Loucy (cell line): ENCODE results near the gene KCNH1.

Experiments used
- H2AFZ ChIP-seq: fragments of 200-600 bp; sonication (generic); 2 replicates; pipeline ENCODE4 v1.6.0; 2016; ENCODE audit warnings: antibody characterized with exemption, mild to moderate bottlenecking, low read length, moderate library complexity
- H3F3A ChIP-seq: fragments of 200-600 bp; 2 replicates; pipeline ENCODE4 v1.6.0; 2016; ENCODE audit warnings: antibody characterized with exemption, low read depth, mild to moderate bottlenecking
- H3K27me3 ChIP-seq: fragments of 200-600 bp; sonication (generic); 2 replicates; pipeline ENCODE4 v1.6.1; 2014; ENCODE audit warnings: low read length, mild to moderate bottlenecking; ENCODE audit not compliant: insufficient read depth, poor library complexity, severe bottlenecking
- H3K36me3 ChIP-seq: fragments of 200-600 bp; sonication (generic); 2 replicates; pipeline ENCODE4 v1.6.1; 2016; ENCODE audit warnings: low read length; ENCODE audit not compliant: insufficient read depth
- H3K4me1 ChIP-seq: fragments of 200-600 bp; sonication (generic); 2 replicates; pipeline ENCODE4 v1.5.1; 2014; ENCODE audit warnings: low read length, mild to moderate bottlenecking; ENCODE audit not compliant: insufficient read depth, poor library complexity, severe bottlenecking
- H3K4me2 ChIP-seq: fragments of 200-600 bp; sonication (generic); 2 replicates; pipeline ENCODE4 v1.6.0; 2014; ENCODE audit warnings: antibody characterized with exemption, low read length, low read depth, mild to moderate bottlenecking; ENCODE audit not compliant: poor library complexity, severe bottlenecking
- H3K4me3 ChIP-seq: fragments of 200-600 bp; sonication (generic); 2 replicates; pipeline ENCODE4 v1.5.1; 2014; ENCODE audit warnings: low read length, mild to moderate bottlenecking, mixed read lengths; ENCODE audit not compliant: poor library complexity, severe bottlenecking
- H3K79me2 ChIP-seq: fragments of 200-600 bp; sonication (generic); 2 replicates; pipeline ENCODE4 v1.6.1; 2014; ENCODE audit warnings: low read length; ENCODE audit not compliant: insufficient read depth
- H3K9ac ChIP-seq: fragments of 200-600 bp; sonication (generic); 2 replicates; pipeline ENCODE4 v1.6.0; 2014; ENCODE audit warnings: mild to moderate bottlenecking, low read depth, low read length, moderate library complexity; ENCODE audit not compliant: poor library complexity, severe bottlenecking
- H3K9me2 ChIP-seq: fragments of 200-600 bp; sonication (generic); replicated peaks from 2 replicates; pipeline ENCODE4 v1.6.1; 2016; ENCODE audit warnings: low read depth, low read length, mixed read lengths
- H3K9me3 ChIP-seq: fragments of 200-600 bp; sonication (generic); 2 replicates; pipeline ENCODE4 v1.6.1; 2014; ENCODE audit warnings: mild to moderate bottlenecking, antibody characterized with exemption, low read length, low read depth; ENCODE audit not compliant: insufficient read depth
- H4K20me1 ChIP-seq: fragments of 200-600 bp; sonication (generic); 2 replicates; pipeline ENCODE4 v1.6.0; 2014; ENCODE audit warnings: antibody characterized with exemption, low read length, mild to moderate bottlenecking; ENCODE audit not compliant: insufficient read depth, poor library complexity, severe bottlenecking
- CTCF ChIP-seq: fragments of 200-600 bp; sonication (generic); conservative IDR thresholded peaks from 2 replicates; pipeline ENCODE4 v1.5.1; 2014; ENCODE audit warnings: mild to moderate bottlenecking, antibody characterized with exemption, low read length
- EZH2phosphoT487 ChIP-seq: fragments of 200-600 bp; IDR thresholded peaks from 2 replicates; pipeline ENCODE4 v1.6.1; 2018; ENCODE audit warnings: antibody characterized with exemption, mild to moderate bottlenecking, moderate library complexity, borderline replicate concordance

KCNH1 gene

GRCh38 chr1:210755991-210756659 is 377.8 kb downstream of the KCNH1 start:
- Histone ChIP-seq H3K36me3 (no peaks in the 10 kb centered on the region), H3K4me2 (no peak overlapping the region), H3K4me3 (no peak overlapping the region), H3K27me3 (no peaks in the 10 kb centered on the region), H2AFZ (no peak overlapping the region), H3K4me1 (peaks cover 16% of the 10 kb centered on the region), H3F3A (no peaks in the 10 kb centered on the region), H3K9me2 (no peaks in the 10 kb centered on the region), H4K20me1 (no peaks in the 10 kb centered on the region), H3K9me3 (no peaks in the 10 kb centered on the region), H3K79me2 (no peaks in the 10 kb centered on the region), H3K9ac (no peak overlapping the region)
- TF ChIP-seq CTCF, result peak; percentile 34
- no peak for TF ChIP-seq EZH2phosphoT487

- no peaks in the 10 kb centered on the region for H3F3A ChIP-seq
- no peaks in the 10 kb centered on the region for H3K36me3 ChIP-seq
- H3K4me1 ChIP-seq, result peaks cover 16% of the 10 kb centered on the region
- no peak overlapping the region for H3K9ac ChIP-seq
- H4K20me1 ChIP-seq, result no peaks in the 10 kb centered on the region
- H3K9me2 ChIP-seq, result no peaks in the 10 kb centered on the region
- H3K4me3 ChIP-seq, result no peak overlapping the region
- no peak overlapping the region for H2AFZ ChIP-seq
- TF ChIP-seq EZH2phosphoT487 (no peak), CTCF (no peak)
- no peaks in the 10 kb centered on the region for H3K9me3 ChIP-seq
- no peak overlapping the region for H3K4me2 ChIP-seq
- H3K27me3 ChIP-seq, result no peaks in the 10 kb centered on the region
- no peaks in the 10 kb centered on the region for H3K79me2 ChIP-seq
These were observed 378.9 kb downstream of the KCNH1 start for GRCh38 chr1:210754878-210755665.

GRCh38 chr1:210751911-210752310 is 382.0 kb downstream of the KCNH1 start:
- peaks cover 16% of the 10 kb centered on the region for H3K4me1 ChIP-seq
- H3F3A ChIP-seq, result no peaks in the 10 kb centered on the region
- no peaks in the 10 kb centered on the region for H4K20me1 ChIP-seq
- H3K27me3 ChIP-seq, result no peaks in the 10 kb centered on the region
- no peak overlapping the region for H3K4me2 ChIP-seq
- TF ChIP-seq EZH2phosphoT487 (no peak), CTCF (no peak)
- no peak overlapping the region for H2AFZ ChIP-seq
- no peak overlapping the region for H3K9ac ChIP-seq
- H3K9me3 ChIP-seq, result no peaks in the 10 kb centered on the region
- no peaks in the 10 kb centered on the region for H3K79me2 ChIP-seq
- H3K4me3 ChIP-seq, result no peak overlapping the region
- no peaks in the 10 kb centered on the region for H3K36me3 ChIP-seq
- H3K9me2 ChIP-seq, result no peaks in the 10 kb centered on the region
